Neuronal stem cell (in vitro differentiated cells): Measurements from ENCODE around the gene CEP43. TPM values are rescaled to one million over a fixed set of nuclear protein-coding genes. Genes with fewer than 3 reads are reported as not detected.

Experiments
- DNase-seq: peaks from one replicate; pipeline ENCODE4 v3.0.0-alpha.2; 2013; ENCODE audit warnings: low spot score
- H2AFZ ChIP-seq: one replicate; pipeline ENCODE4 v1.6.1; 2013; ENCODE audit warnings: mild to moderate bottlenecking, low read length, inconsistent platforms
- H2AK5ac ChIP-seq: 2 replicates; pipeline ENCODE4 v1.6.1; 2013; ENCODE audit warnings: low read depth, mild to moderate bottlenecking, inconsistent platforms, low read length, moderate library complexity, mixed read lengths
- H2BK120ac ChIP-seq: 2 replicates; pipeline ENCODE4 v1.6.1; 2013; ENCODE audit warnings: low read depth, mild to moderate bottlenecking, inconsistent platforms, low read length, moderate library complexity, mixed read lengths
- H2BK12ac ChIP-seq: one replicate; pipeline ENCODE4 v1.6.1; 2013; ENCODE audit warnings: low read length, inconsistent platforms
- H2BK15ac ChIP-seq: 2 replicates; pipeline ENCODE4 v1.6.1; 2013; ENCODE audit warnings: mild to moderate bottlenecking, low read length, inconsistent platforms, mixed read lengths
- H2BK5ac ChIP-seq: one replicate; pipeline ENCODE4 v1.6.1; 2013; ENCODE audit warnings: inconsistent platforms, mild to moderate bottlenecking, low read length, moderate library complexity
- H3K14ac ChIP-seq: one replicate; pipeline ENCODE4 v1.6.1; 2013; ENCODE audit warnings: low read length, inconsistent platforms
- H3K18ac ChIP-seq: 2 replicates; pipeline ENCODE4 v1.6.1; 2013; ENCODE audit warnings: low read length, inconsistent platforms
- H3K23ac ChIP-seq: 2 replicates; pipeline ENCODE4 v1.6.1; 2013; ENCODE audit warnings: low read depth, mild to moderate bottlenecking, mixed read lengths, low read length, inconsistent platforms; ENCODE audit not compliant: poor library complexity
- H3K27ac ChIP-seq: replicated peaks from 3 replicates; pipeline ENCODE4 v1.5.1; 2013; ENCODE audit warnings: low read length, inconsistent platforms
- H3K27me3 ChIP-seq, 3 experiments: 2 replicates each; pipeline ENCODE4 v1.6.1; 2013; ENCODE audit warnings: low read length in 3 of 3, mild to moderate bottlenecking in 2 of 3, inconsistent platforms in 1 of 3, low read depth in 1 of 3, mixed read lengths in 1 of 3, moderate library complexity in 1 of 3; ENCODE audit not compliant: control insufficient read depth in 3 of 3, insufficient read depth in 3 of 3
- H3K36me3 ChIP-seq, 2 donors: replicated peaks in 1 of 2; 2 replicates each; pipeline ENCODE4 v1.6.1; 2013; ENCODE audit warnings: low read length in 2 of 2; ENCODE audit not compliant: control insufficient read depth in 2 of 2, insufficient read depth in 2 of 2
- H3K4ac ChIP-seq: 2 replicates; pipeline ENCODE4 v1.6.1; 2013; ENCODE audit warnings: inconsistent platforms, mild to moderate bottlenecking, low read length, moderate library complexity
- H3K4me1 ChIP-seq, 2 donors: 1 replicate in 1 of 2; 2 replicates in 1 of 2; pipeline ENCODE4 v1.6.1; 2013; ENCODE audit warnings: low read length in 2 of 2, low read depth in 1 of 2; ENCODE audit not compliant: control insufficient read depth in 2 of 2, insufficient read depth in 1 of 2
- H3K4me2 ChIP-seq: one replicate; pipeline ENCODE4 v1.6.1; 2013; ENCODE audit warnings: mild to moderate bottlenecking, low read length, inconsistent platforms; ENCODE audit not compliant: insufficient read depth, poor library complexity, severe bottlenecking
- H3K4me3 ChIP-seq, 2 donors: 2 replicates each; pipeline ENCODE4 v1.5.1; 2013; ENCODE audit warnings: low read length in 2 of 2, mild to moderate bottlenecking in 2 of 2, inconsistent platforms in 1 of 2, moderate library complexity in 1 of 2
- H3K79me1 ChIP-seq: one replicate; pipeline ENCODE4 v1.6.1; 2013; ENCODE audit warnings: low read depth, mild to moderate bottlenecking, inconsistent platforms, low read length, moderate library complexity
- H3K9ac ChIP-seq: one replicate; pipeline ENCODE4 v1.6.1; 2013; ENCODE audit warnings: mild to moderate bottlenecking, low read depth, low read length, inconsistent platforms; ENCODE audit not compliant: poor library complexity
- H3K9me3 ChIP-seq, 2 donors: replicated peaks in 1 of 2; 2 replicates each; pipeline versions ENCODE3 to v1.6.1; 2013; ENCODE audit warnings: low read length in 2 of 2, mild to moderate bottlenecking in 2 of 2, inconsistent platforms in 1 of 2, low read depth in 1 of 2, mixed read lengths in 1 of 2, moderate library complexity in 1 of 2; ENCODE audit not compliant: control insufficient read depth in 2 of 2, insufficient read depth in 1 of 2
- H4K8ac ChIP-seq: one replicate; pipeline ENCODE4 v1.6.1; 2013; ENCODE audit warnings: low read depth, mild to moderate bottlenecking, inconsistent platforms, low read length, moderate library complexity
- H4K91ac ChIP-seq: one replicate; pipeline ENCODE4 v1.6.1; 2013; ENCODE audit warnings: low read length, low read depth, mild to moderate bottlenecking, inconsistent platforms; ENCODE audit not compliant: poor library complexity
- WGBS, 2 donors: extraction: QIAGEN DNeasy Blood & Tissue Kit; methylation state at CpG; one replicate each; pipeline ENCODE4 v1.1.7; 2013; ENCODE audit warnings: missing lambda C conversion rate in 2 of 2, mixed read lengths in 1 of 2; ENCODE audit not compliant: insufficient read length in 2 of 2, insufficient replicate concordance in 1 of 2; ENCODE audit errors: extremely low coverage in 2 of 2; 5-methylcytosine and 5-hydroxymethylcytosine counted together
- polyA plus RNA-seq, 2 experiments: library from polyadenylated mRNA; stranded (reverse); fragments of 200-250 nt; gene quantifications; one replicate each; pipeline ENCODE4 v1.2.3, GENCODE V29; 2013

CEP43 gene
- 22.8 TPM for polyA plus RNA-seq (2013, experiment 1 of 2)
- 23.1 TPM for polyA plus RNA-seq (2013, experiment 2 of 2)

- H2AFZ ChIP-seq: peak within 1 kb of the TSS; percentile 97
- H3K14ac ChIP-seq: peak within 1 kb of the TSS; percentile 89
- peaks cover 17 to 69% of the 10 kb centered on the region in 2 donors for H3K36me3 ChIP-seq
- H2AK5ac ChIP-seq: peak within 1 kb of the TSS; percentile 79
- H2BK120ac ChIP-seq: peak within 1 kb of the TSS; percentile 47
- H2BK5ac ChIP-seq: peak within 1 kb of the TSS; percentile 94
- H4K91ac ChIP-seq: no peak within 1 kb of the TSS
- H3K4me1 ChIP-seq: peaks cover 8 to 12% of the 10 kb centered on the region in 2 donors
- H3K4ac ChIP-seq: no peak within 1 kb of the TSS
- peak within 1 kb of the TSS; percentile 77 for H3K27ac ChIP-seq
- no peak within 1 kb of the TSS for H2BK15ac ChIP-seq
- H4K8ac ChIP-seq: peak within 1 kb of the TSS; percentile 82
- H3K4me2 ChIP-seq: peak within 1 kb of the TSS; percentile 100
- peak; percentile 97 for DNase-seq
- peak within 1 kb of the TSS; percentile 99 for H3K9ac ChIP-seq
- H3K18ac ChIP-seq: peak within 1 kb of the TSS; percentile 99
- peak within 1 kb of the TSS; percentile 22 for H2BK12ac ChIP-seq
- H3K4me3 ChIP-seq: peak within 1 kb of the TSS; percentile 89 to 98
- no peaks in the 10 kb centered on the region for H3K27me3 ChIP-seq
- peaks cover 16% of the 10 kb centered on the region for H3K79me1 ChIP-seq
- peaks cover 3 to 5% of the 10 kb centered on the region in 2 donors for H3K9me3 ChIP-seq
- WGBS, 2 donors: no CpG with 5 or more reads among the region's 93 CpGs
- peak within 1 kb of the TSS; percentile 96 for H3K23ac ChIP-seq
These were observed at the start of gene CEP43 for GRCh38 chr6:166999145-166999883. Gene CEP43 (plus strand): TSS chr6:166999397. CDS start chr6:166999413, 16 bp downstream.

- Histone ChIP-seq H3K9ac (no peak overlapping the region), H3K9me3 (peaks cover 3 to 7% of the 10 kb centered on the region in 2 donors), H3K4me3 (no peak overlapping the region), H2BK15ac (no peak overlapping the region), H4K8ac (no peak overlapping the region), H4K91ac (no peak overlapping the region), H3K23ac (no peak overlapping the region), H2AK5ac (no peak overlapping the region), H3K4ac (no peak overlapping the region), H3K4me1 (peaks cover 0 to 3% of the 10 kb centered on the region in 2 donors), H3K14ac (no peak overlapping the region), H3K4me2 (no peak overlapping the region), H2BK12ac (no peak overlapping the region), H3K18ac (peak overlapping the region; percentile 0), H3K36me3 (peaks cover 7 to 30% of the 10 kb centered on the region in 2 donors), H3K79me1 (no peaks in the 10 kb centered on the region), H2BK5ac (no peak overlapping the region), H2AFZ (no peak overlapping the region), H2BK120ac (no peak overlapping the region), H3K27me3 (no peaks in the 10 kb centered on the region), H3K27ac (no peak overlapping the region)
- no peak for DNase-seq
- no CpG with 5 or more reads among the region's 9 CpGs for WGBS, 2 donors
These were observed 49.4 kb upstream of the CEP43 start for GRCh38 chr6:166949528-166950442.

GRCh38 chr6:166950443-166950821, 48.8 kb upstream of the CEP43 start:
- Histone ChIP-seq H3K4me1 (peaks cover 2 to 6% of the 10 kb centered on the region in 2 donors), H2BK120ac (no peak overlapping the region), H3K36me3 (peaks cover 7 to 30% of the 10 kb centered on the region in 2 donors), H3K4ac (no peak overlapping the region), H2BK5ac (no peak overlapping the region), H4K8ac (no peak overlapping the region), H3K79me1 (no peaks in the 10 kb centered on the region), H3K14ac (no peak overlapping the region), H3K23ac (peak overlapping the region; percentile 32), H3K9ac (no peak overlapping the region), H2AFZ (no peak overlapping the region), H3K4me2 (no peak overlapping the region), H3K18ac (no peak overlapping the region), H4K91ac (no peak overlapping the region), H2BK12ac (no peak overlapping the region), H3K9me3 (peaks cover 3 to 5% of the 10 kb centered on the region in 2 donors), H2AK5ac (no peak overlapping the region), H3K27ac (no peak overlapping the region), H2BK15ac (no peak overlapping the region), H3K4me3 (peak overlapping the region in 1 of 2 donors; percentile 52), H3K27me3 (no peaks in the 10 kb centered on the region)
- no peak for DNase-seq
- no CpG with 5 or more reads among the region's 10 CpGs for WGBS, 2 donors
